Activated T-cell treated with anti-CD3 and anti-CD28 coated beads for 24 hours (primary cell): Measurements from ENCODE around the gene GRID1.

Source experiments
- DNase-seq: peaks from one replicate; pipeline ENCODE4 v3.0.0-alpha.2; 2020; ENCODE audit warnings: low read depth

Gene GRID1

DNA sequence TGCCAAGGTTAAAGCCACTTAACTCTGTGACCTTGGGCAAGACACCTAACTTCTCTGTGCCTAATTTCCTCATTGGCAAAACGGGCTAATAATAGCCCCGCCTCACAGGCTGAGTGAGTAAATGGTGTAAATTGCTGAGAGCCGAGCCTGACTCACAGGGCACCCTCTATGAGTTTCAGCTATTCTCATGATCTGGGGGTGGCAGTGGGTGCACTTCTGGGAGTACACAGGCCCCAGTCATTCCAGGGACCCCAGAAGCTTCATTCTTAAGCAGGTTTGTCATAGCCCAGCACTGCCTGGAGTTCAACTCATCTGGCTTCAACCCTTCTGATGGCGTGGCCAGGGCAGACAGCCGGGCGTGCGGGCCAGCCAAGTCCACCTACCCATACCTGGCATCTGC is 137.2 kb downstream of the GRID1 start:
- DNase-seq, result no peak

DNA sequence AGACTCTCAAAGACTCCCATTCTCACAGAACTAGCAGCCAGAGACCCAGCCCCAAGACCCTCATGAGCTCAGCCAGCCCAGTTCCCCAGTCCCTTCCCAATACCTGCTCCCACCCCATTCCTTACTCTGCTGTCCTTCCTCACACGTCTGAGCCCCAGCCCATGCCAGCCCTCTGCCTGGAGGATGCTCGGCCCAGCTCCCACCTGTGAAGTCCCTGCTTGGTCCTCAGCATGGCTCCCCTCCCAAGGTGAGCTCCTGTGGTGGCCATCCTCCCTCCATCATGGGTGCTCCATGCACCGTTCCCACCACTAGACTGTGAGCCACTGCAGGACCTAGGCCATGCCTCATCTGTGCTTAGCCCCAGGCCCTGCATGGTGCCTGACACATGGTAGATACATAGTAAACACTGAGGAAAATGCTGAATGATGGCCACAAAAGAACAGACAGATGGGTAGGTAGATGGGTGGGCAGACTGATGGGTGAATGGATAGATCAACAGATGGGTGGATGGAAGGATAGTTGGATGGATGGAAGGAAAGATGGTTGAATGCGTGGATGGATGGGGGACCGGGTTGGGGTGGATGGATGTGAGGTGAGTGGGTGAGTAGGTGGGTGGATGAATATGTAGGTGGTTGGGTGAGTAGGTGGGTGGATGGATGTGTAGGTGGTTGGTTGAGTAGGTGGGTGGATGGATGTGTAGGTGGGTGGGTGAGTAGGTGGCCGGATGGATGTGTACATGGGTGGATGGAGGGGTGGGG is 138.9 kb downstream of the GRID1 start:
- no peak for DNase-seq

DNA sequence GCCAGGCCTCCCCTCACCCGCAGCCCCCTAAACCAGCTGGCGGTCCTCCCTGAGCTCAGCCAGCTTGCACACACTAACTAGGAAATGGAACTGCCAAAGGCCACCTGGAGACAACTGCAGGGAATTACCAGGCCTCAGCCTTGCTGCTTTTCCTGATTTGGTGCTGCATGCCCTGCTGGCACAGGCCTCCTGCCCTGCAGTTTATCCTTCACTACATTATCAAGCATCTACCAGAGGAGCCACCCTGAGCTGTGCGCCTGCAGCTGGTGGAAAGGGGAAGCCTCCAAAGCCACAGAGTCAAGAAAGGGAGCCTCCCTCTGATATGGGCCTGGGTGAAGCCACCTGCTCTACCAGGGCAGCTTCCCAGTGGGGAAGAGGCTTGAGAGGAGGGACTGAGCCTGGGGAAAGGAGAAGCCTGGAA is 139.8 kb downstream of the GRID1 start:
- DNase-seq, result no peak

DNA sequence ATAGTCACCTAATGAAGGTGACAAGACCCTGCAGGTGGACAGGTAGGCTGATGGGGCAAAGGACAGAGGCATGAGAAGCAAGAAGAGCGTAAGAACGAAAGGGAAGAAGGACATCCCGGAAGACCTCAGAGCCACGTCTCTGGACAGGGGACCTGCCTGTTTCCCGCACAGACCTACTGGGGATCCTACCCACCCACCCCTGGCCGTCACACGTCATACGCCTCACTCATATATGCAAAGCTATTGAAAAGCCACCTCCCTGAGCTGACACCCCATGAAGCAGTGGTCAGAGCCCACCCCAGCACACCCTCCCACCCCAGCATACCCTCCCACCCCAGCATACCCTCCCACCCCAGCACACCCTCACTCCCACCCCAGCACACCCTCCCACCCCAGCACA is 140.6 kb downstream of the GRID1 start:
- DNase-seq, result no peak

DNA sequence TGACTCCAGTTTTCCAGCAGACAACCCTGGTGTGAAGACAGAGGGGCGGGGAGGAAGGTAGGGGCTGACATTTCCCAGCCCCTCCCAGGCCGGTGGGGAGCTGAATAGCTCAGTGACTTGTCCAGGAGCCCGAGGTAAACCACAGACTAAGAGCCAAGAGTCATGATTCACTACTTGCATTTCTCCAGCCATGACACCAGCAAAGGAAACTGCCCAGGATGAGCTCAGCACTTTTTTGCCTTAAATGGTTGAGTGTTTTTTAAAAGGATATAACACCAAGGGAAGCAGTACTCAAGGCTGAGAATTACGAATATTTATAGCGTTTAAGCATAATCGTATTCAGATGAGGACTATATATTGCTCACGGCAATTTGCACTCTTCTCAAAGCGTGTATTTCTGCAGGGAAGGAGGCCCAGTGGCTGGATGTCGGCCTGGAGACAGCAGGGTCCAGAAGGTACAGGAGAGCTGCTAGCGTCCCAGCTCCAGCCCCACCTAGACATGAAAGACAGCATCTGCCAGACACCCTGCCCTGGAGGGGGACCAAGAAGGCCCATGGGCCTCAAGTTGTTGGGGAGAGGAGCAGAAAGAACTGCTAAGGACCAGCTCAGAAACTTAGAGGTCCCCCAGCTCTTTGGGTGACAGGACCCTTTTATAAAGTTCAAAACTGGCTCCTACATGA is 141.4 kb downstream of the GRID1 start:
- DNase-seq, result no peak

DNA sequence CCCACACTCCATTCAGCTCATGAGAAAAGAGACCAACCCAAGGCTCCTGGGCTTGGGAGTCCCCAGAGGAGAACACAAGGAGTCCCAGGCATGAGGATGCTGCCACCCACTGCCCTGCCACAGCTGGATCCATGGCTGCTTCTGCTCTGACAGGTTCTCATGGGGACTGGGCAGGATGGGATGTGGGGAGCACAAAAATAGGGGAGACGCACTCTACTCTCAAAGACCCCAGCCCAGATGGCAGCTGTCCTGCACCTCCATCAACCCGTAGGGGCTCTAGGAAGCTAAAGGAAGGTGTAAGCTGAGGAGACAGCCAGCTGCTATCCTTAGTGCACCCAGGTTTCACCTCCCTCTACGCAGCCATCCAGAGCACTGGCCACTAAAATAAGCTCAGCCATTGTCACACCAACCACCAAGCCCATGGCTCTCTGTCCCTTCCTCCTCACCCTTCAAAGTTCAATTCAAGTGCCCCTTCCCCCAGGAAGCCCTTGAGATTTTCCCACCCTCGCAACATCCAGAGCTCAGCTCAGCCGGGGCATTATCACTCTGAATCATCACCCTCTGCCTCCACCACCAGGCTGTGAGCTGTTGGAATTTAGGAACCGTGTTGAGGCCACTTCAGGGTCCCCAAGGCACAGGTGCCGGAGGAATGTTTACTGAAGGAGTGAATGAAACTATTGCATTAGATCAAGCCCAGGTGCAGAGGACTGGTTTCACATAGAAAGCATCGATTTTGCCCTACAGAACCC is 142.1 kb downstream of the GRID1 start:
- no peak for DNase-seq

DNA sequence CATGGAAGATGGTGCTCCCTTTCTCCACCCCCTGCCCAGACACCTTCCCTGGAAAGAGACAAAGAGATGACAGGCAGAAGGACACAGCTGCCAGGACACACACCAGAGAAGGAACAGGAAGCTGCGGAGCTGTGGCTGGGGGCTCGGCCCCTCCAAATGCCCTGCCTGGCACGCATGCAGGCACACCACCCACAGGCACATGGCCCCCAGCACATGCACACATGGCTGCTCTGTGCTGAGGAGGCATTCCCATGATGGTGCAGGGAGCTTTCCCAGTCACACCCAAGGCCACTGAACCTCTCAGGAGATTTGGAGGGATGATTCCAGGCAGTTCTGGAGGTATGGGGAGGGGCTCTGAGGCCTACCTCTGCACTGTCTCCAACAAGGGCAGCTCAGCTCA is 143.3 kb downstream of the GRID1 start:
- no peak for DNase-seq

DNA sequence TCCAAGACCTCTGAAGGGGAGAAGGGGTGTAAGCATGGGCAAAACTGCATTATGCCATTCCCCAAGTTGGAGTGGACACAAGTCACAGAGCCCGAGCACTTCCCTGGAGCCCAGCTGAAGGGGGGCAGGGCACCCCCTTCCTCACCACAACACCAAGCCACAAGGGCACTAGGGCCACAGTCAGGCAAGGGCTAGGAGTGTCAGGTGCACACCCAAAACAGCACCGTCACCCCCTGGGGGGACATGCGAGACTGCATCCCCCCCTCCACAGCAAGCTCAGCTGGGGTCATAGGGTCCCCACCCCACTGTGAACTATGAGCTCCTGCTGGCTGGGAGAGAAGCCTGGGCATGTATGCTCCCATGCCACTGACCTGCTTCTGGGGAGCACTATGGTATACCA is 143.9 kb downstream of the GRID1 start:
- DNase-seq, result no peak

DNA sequence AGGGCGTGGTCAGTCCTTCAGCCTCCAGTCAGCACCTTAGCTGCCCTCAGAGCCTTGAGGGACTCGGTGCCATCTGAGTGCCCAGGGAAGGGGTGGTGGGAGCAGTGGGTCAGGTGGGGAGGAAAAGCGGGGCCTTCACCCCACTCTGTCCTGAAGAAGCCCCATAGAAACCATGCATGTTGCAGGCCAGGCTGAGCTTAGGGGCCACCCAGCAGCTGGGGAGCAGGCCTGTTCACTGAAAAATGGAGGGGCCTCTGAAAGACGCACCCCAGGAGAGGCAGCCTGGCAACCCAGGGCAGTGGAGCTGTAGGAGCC is 144.3 kb downstream of the GRID1 start:
- no peak for DNase-seq

DNA sequence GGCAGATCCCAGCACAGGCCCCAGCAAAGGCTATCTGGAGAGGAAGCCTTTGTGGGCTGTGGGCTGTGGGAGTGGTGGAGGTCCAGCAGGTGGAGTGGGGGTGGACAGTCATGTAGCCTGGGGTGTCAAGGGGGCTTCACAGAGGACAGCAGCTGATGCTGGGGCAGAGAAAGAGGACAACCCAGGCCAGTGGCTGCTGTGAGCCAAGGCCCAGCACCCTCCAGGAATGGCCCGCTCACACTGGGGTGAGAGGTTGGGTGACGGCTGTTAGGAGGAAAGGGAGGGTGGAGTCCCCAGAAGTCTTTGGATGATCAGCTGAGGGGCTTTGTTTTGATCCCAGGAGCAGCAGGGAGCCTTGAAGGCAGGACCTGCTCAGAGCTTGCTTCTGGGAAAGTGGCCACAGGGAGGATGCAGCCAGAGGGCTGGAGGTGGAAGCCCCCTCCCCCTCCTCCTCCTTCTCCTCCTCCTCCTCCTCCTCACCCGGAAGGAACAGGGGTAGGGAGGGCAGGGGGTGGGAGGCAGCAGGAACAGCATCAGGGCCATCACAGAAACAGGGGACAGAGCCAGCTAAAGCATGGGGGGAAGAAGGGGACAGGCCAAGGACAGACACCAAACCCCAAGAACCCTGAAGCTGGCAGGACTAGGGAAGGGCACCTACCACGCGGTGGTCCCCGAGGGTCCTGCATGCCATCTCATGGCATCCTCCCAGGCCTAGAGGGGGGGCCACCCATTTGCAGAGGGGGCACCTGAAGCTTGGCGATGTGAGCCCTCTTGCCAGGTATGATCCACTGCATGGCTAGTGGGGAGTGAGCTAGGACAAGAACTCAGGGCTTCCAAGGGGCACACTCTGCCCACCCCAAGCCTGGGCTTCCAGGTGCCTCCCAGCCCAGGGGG is 144.9 kb downstream of the GRID1 start:
- no peak for DNase-seq

DNA sequence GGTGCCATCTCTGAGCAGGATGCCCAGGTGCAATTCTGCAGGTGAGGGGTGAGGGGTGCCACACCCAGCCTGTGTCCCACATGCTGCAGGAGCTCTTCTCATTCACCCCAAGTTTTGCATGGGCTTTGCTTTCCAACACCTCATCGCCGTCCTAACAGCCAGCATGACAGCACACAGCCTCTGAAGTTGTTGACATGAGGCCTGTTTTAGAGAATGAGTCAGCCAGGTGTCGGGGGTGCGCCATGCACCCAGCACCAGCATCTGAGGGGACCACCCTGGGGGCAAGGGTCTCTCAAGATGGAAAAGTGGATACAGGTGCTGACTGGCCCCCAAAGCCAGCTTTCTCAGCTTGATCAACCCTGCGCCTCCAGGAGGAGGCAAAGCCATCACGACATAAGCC is 146.0 kb downstream of the GRID1 start:
- no peak for DNase-seq

DNA sequence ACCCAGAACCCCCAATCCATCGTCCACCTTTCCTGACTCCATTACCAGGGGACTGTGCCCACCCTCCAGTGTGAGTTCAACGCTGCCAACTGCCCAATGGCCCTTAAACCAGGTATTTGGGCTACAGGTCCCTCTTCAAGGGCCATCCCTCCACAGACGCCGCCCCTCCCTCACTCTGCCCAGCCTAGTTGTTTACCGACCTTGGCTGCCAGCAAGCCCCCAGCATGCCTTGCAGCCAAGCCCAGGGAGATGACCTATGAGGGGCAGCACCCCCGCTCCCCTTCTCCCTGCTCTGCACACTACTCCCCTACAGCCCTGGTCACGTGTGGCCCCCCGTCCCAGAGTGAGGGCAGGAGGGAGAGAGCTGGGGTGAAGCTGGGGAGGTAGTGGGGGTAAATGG is 147.3 kb downstream of the GRID1 start:
- no peak for DNase-seq

DNA sequence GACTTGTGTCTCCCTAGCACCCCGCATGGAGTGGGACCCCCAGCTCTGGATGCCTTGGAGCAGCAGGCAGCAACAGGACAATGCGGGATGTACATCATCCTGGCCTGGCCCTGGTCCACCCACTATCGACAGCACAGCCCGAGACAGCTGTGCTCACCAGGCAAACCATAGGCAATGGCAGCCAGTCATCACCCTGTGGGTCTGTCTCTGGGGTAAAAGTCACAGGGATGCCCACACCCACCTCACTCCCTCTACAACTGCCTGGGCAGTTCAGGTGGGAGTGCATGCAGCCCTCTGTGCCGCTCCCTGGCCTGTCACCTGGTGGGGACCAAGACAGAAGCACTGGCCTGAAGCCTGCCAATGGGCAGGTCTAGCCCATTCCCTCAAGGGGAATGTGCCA is 147.8 kb downstream of the GRID1 start:
- no peak for DNase-seq

DNA sequence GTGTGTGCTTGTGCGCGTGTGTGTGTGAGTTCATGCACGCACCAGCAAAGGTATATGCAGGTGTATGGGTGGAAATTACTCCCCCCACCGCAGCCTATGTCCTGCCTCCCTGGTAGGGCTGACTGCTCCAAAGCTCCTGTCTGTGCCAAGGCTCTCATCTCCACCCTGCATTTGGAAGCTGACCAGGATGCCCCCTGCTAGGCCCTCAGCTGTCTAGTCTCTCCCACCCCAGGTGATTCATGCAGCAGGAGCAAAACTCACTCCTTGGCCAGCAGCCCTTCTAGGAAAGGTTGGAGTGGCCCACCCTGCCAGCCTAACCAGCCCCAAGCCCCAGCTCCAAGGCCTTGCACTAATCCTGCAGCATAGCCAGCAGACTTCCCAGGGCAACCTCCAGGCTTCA is 148.4 kb downstream of the GRID1 start:
- no peak for DNase-seq

DNA sequence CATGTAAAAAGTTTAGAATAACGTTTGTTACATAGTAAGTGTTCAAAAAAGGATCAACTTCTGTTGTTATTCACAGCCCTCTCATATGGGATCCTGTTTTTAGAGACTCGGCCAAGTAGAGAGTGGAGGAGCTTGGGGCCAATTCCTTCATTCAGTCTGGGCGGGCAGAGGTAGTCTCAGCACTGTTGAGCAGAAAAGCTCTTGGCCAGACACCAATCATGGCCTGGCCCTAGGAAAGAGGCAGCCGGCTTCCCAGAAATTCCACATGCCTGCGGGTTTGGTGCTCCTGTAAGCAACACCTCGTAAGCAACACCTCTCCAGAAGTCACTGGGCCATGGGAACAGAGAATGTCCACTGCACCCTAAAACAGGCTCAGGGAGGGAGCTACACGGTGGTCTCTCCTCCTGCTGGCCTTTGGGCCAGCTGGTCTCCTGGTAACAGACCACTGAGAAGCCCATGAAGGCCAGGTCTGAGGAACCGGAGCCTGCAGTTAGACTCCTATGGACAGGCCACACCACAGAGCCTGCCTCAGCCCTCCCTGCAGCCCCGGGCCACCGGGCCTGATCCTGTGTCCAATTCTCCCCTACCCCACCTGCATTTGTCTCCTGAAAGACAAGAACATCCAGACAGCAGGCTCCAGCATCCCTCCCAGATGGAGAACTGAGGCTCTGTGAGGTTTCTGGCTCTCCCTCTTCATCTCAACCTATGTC is 149.1 kb downstream of the GRID1 start:
- DNase-seq, result no peak

DNA sequence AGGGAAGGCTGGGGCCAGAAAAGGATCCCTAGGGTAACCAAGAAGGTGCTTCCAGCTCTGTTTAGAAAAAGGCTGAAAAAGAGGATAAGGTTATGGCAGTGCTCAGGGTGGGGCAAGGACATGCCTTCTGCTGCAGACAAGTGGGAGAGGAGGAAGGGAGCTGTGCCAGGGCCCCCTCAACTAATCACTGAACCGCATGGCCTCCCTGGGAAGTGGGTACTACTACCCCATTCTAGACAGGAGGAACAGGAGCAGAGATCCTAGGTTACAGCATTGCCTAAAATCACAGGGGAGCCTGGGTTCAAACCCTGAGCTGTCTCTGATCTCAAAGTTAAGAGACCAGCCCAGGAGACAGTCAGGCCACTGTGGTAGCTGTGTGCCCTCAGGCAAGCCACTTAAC is 149.7 kb downstream of the GRID1 start:
- no peak for DNase-seq

DNA sequence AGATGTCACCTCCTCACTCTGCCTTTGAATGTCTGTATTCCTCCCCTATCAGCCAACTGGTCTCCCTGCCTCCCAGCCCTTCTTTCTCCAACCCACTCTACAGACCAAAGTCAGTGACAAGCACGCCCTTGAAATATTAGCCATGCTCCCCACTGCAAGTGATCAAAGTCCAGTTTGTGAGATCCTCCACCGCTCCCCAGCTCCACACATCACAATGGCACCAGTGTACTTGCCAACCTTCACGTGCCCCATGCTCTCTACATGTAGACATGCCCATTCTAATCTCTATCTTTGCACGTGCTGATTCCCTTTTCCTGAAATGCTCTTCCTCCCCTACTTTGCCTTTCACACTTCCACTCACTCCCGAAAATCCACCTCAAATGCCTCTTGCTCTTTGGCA is 150.9 kb downstream of the GRID1 start:
- no peak for DNase-seq

DNA sequence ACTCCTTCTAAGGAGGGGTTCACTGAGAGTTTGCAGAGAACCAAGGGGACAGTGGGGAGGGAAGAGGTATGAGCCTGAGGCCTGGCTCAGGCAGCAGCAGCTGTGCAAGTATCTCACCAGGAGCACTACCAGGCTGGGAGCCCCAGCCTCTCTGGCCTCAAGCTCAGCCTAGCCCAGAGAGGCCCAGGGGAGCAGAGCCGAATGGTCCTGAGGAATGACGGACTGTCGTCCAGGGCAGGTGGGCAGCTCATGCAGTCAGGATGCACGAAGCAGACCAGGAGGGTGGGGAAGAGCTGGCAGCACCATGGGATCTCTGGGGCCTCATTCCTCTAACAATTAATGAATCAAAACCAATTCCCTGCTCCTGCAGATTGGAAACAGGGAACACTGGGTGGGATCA is 151.5 kb downstream of the GRID1 start:
- no peak for DNase-seq

DNA sequence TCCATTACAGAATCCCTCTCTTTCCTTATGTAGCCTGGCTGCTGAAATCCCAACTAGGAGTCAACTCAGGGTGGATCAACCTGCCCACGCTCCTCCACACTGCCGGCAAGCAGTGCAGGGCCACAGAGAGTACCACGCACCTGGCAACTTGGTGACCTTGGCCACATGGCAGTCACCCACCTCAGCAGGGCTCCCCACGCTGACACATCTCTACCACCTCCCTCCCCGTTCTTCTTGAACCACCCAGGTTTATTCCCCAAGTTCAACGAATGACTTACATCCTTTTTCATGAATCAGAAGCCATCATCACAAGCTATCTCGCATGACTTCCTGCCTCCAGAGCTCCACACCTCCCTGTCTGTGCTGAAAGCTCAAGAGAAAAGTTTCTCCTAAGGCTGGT is 153.4 kb downstream of the GRID1 start:
- DNase-seq, result no peak

DNA sequence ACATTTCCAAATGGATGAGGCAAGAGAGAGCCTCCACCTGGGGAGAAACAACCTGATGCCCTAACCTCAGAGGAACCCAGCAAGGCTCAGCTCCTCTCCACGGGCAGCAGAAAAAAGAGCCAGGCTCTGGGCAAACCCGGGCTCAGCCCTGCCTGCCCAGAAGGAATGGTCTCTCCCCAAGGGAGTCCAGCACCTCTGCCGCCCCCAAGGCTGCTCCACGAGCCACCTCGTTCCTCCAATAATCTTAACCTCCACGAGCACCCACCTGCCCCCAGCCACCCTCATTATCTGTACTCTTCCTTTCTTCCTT is 154.2 kb downstream of the GRID1 start:
- DNase-seq, result no peak

DNA sequence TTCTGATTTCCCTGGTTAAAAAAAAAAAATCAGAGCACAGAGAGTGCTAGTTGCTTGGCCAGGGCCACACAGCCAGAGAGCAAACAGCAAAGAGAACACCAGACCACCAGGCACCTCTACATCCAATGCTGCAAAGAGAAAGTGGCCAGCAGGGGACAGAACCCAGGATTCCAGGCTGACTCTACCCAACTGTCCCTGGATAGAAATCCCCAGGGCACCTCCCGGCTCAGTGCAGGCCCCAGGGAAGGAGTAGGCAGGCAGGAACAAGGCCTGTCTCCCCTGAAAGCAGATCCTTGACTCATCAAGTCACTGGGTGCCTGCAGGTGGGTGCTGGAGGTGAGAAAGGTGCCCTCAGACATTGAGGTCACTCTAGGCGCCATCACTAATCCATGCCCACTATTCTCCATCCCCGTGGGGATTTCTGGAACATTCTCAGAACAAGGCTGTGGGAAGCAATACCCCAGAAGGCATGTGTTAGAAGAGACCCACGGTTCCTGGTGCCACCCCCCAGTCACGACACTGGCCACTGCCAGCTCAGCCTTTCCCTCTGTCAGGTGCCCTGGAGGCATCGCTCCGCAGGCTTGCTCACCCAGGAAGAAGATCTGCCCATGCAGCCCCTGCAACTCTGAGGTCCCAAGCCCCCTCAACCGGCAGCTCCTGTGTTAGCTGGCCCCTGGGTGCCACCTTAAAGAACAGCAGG is 154.8 kb downstream of the GRID1 start:
- DNase-seq, result no peak
